ENCODE measurements around the gene AMPD1. TPM values are rescaled to one million over a fixed set of nuclear protein-coding genes. Genes with fewer than 3 reads are reported as not detected.

Gene AMPD1
- total and polyA plus RNA-seq, 2 experiments from 2014 or later = 0.27 TPM; not detected in 1

DNA sequence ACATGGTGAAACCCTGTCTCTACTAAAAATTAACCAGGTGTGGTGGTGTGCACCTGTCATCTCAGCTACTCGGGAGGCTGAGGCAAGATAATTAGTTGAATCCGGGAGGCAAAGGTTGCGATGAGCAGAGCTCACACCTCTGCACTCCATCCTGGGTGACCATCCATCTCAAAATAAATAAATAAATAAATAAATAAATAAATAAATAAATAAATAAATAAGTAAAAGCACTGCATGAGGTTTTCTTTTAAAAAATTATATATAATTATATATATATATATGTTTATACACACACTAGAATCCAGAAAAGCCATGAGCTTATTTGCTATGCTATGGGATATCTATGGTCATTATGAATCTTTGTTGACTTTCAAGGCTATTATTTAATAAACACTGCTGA, 2.4 kb downstream of the AMPD1 start:
- H3F3A ChIP-seq (replicated peaks; ENCODE audit: low read depth) = no peaks in the 10 kb centered on the region
- TF ChIP-seq, protein P1, sequence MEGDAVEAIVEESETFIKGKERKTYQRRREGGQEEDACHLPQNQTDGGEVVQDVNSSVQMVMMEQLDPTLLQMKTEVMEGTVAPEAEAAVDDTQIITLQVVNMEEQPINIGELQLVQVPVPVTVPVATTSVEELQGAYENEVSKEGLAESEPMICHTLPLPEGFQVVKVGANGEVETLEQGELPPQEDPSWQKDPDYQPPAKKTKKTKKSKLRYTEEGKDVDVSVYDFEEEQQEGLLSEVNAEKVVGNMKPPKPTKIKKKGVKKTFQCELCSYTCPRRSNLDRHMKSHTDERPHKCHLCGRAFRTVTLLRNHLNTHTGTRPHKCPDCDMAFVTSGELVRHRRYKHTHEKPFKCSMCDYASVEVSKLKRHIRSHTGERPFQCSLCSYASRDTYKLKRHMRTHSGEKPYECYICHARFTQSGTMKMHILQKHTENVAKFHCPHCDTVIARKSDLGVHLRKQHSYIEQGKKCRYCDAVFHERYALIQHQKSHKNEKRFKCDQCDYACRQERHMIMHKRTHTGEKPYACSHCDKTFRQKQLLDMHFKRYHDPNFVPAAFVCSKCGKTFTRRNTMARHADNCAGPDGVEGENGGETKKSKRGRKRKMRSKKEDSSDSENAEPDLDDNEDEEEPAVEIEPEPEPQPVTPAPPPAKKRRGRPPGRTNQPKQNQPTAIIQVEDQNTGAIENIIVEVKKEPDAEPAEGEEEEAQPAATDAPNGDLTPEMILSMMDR (conservative IDR thresholded peaks at IDR 0.05; ENCODE audit: low read depth in 2 of 2) = no peak
- TF ChIP-seq NANOG (IDR thresholded peaks at IDR 0.05; ENCODE audit: borderline replicate concordance) (no peak), CREB1 (CRISPR knock-in tag; IDR thresholded peaks at IDR 0.05; ENCODE audit: low read depth) (no peak), POLR2AphosphoS5 (IDR thresholded peaks at IDR 0.05; ENCODE audit: low read depth) (no peak), EZH2phosphoT487 (IDR thresholded peaks at IDR 0.05; ENCODE audit: unreplicated experiment) (no peak)
- TF ChIP-seq, protein P2, sequence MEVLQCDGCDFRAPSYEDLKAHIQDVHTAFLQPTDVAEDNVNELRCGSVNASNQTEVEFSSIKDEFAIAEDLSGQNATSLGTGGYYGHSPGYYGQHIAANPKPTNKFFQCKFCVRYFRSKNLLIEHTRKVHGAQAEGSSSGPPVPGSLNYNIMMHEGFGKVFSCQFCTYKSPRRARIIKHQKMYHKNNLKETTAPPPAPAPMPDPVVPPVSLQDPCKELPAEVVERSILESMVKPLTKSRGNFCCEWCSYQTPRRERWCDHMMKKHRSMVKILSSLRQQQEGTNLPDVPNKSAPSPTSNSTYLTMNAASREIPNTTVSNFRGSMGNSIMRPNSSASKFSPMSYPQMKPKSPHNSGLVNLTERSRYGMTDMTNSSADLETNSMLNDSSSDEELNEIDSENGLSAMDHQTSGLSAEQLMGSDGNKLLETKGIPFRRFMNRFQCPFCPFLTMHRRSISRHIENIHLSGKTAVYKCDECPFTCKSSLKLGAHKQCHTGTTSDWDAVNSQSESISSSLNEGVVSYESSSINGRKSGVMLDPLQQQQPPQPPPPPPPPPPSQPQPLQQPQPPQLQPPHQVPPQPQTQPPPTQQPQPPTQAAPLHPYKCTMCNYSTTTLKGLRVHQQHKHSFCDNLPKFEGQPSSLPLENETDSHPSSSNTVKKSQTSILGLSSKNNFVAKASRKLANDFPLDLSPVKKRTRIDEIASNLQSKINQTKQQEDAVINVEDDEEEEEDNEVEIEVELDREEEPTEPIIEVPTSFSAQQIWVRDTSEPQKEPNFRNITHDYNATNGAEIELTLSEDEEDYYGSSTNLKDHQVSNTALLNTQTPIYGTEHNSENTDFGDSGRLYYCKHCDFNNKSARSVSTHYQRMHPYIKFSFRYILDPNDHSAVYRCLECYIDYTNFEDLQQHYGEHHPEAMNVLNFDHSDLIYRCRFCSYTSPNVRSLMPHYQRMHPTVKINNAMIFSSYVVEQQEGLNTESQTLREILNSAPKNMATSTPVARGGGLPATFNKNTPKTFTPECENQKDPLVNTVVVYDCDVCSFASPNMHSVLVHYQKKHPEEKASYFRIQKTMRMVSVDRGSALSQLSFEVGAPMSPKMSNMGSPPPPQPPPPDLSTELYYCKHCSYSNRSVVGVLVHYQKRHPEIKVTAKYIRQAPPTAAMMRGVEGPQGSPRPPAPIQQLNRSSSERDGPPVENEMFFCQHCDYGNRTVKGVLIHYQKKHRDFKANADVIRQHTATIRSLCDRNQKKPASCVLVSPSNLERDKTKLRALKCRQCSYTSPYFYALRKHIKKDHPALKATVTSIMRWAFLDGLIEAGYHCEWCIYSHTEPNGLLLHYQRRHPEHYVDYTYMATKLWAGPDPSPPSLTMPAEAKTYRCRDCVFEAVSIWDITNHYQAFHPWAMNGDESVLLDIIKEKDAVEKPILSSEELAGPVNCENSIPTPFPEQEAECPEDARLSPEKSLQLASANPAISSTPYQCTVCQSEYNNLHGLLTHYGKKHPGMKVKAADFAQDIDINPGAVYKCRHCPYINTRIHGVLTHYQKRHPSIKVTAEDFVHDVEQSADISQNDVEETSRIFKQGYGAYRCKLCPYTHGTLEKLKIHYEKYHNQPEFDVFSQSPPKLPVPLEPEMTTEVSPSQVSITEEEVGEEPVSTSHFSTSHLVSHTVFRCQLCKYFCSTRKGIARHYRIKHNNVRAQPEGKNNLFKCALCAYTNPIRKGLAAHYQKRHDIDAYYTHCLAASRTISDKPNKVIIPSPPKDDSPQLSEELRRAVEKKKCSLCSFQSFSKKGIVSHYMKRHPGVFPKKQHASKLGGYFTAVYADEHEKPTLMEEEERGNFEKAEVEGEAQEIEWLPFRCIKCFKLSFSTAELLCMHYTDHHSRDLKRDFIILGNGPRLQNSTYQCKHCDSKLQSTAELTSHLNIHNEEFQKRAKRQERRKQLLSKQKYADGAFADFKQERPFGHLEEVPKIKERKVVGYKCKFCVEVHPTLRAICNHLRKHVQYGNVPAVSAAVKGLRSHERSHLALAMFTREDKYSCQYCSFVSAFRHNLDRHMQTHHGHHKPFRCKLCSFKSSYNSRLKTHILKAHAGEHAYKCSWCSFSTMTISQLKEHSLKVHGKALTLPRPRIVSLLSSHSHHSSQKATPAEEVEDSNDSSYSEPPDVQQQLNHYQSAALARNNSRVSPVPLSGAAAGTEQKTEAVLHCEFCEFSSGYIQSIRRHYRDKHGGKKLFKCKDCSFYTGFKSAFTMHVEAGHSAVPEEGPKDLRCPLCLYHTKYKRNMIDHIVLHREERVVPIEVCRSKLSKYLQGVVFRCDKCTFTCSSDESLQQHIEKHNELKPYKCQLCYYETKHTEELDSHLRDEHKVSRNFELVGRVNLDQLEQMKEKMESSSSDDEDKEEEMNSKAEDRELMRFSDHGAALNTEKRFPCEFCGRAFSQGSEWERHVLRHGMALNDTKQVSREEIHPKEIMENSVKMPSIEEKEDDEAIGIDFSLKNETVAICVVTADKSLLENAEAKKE (CRISPR knock-in tag; IDR thresholded peaks at IDR 0.05) = no peak
- TF ChIP-seq, protein P3, sequence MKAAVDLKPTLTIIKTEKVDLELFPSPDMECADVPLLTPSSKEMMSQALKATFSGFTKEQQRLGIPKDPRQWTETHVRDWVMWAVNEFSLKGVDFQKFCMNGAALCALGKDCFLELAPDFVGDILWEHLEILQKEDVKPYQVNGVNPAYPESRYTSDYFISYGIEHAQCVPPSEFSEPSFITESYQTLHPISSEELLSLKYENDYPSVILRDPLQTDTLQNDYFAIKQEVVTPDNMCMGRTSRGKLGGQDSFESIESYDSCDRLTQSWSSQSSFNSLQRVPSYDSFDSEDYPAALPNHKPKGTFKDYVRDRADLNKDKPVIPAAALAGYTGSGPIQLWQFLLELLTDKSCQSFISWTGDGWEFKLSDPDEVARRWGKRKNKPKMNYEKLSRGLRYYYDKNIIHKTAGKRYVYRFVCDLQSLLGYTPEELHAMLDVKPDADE (IDR thresholded peaks at IDR 0.05) = no peak

More for the DNA sequence above, 2.4 kb downstream of the AMPD1 start:
- Mint-ChIP-seq H3K9me3 (no peaks in the 10 kb centered on the region), H3K27ac (no peak overlapping the region), H3K27me3 (ENCODE audit: insufficient read depth, low read depth, poor library complexity) (peaks cover 3% of the 10 kb centered on the region), H3K4me1 (no peaks in the 10 kb centered on the region), H3K4me3 (no peak overlapping the region), H3K36me3 (ENCODE audit: low read depth) (no peaks in the 10 kb centered on the region)
- ATAC-seq (no peak), DNase-seq (ENCODE audit: low spot score) (no peak)
- no peaks in the 10 kb centered on the region for H3K36me3 ChIP-seq (ENCODE audit: insufficient read depth)
- no peaks in the 10 kb centered on the region for H3K79me2 ChIP-seq (replicated peaks; ENCODE audit: insufficient read depth)
- H3K27ac ChIP-seq (ENCODE audit: low read depth) = no peak overlapping the region
- H3K4me1 ChIP-seq (ENCODE audit: insufficient read depth) = no peaks in the 10 kb centered on the region
- H3K9me2 ChIP-seq (ENCODE audit: insufficient read depth) = no peaks in the 10 kb centered on the region
- H3K4me2 ChIP-seq = no peak overlapping the region
- no peaks in the 10 kb centered on the region for H4K20me1 ChIP-seq (replicated peaks; ENCODE audit: insufficient read depth)
- H3K4me3 ChIP-seq = no peak overlapping the region
- H2AFZ ChIP-seq = no peak overlapping the region
- H3K27me3 ChIP-seq (ENCODE audit: insufficient read depth) = no peaks in the 10 kb centered on the region
